Measurements from ENCODE around the gene GULP1. TPM values are rescaled to one million over a fixed set of nuclear protein-coding genes. Genes with fewer than 3 reads are reported as not detected.

The GULP1 gene
- total RNA-seq = 57.2 TPM

DNA sequence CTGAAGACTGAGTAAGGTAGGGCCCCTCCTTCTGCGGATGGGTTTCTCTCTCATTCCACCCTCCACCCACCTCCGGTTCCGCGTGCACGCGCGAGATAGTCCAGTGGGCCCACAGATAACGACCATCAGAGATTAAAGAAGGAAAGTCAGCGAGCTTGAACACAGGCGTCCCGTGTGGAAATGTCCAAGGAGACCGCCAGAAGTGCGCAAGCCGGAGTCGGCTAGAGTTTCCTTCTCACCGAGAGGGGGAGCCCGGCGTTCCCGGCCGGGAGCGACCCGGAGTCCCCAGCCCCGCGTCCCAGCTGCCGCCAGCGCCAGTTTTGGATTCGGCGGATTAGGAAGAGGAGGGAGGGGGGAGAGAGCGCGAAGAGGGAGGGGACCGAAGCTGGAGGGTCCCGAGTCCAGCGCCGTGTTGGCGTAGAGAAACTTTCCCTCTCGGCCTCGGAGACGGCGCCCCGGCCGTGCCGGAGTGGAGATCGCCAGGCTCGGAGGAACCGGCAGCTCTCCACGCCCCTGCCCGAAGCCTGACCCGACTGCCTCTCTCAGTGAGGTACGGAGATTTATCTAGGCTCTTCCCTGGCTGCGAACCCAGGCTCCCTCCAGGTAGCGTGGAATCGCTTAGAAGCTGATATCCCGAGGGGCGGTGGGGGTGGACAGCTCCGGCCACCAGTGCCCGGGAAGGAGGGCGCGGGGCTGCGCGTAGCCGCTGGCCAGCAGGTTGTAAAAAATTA, at the start of gene GULP1:
Gene GULP1, plus strand, starts transcription at position 258 of the 731 bp plus-strand sequence. CDS start 185,829 bp downstream, outside the sequence.
- TF ChIP-seq POLR2A (IDR thresholded peaks at IDR 0.05) = peak in 1 of 2 donors; percentile 2
- TF ChIP-seq, protein P1, sequence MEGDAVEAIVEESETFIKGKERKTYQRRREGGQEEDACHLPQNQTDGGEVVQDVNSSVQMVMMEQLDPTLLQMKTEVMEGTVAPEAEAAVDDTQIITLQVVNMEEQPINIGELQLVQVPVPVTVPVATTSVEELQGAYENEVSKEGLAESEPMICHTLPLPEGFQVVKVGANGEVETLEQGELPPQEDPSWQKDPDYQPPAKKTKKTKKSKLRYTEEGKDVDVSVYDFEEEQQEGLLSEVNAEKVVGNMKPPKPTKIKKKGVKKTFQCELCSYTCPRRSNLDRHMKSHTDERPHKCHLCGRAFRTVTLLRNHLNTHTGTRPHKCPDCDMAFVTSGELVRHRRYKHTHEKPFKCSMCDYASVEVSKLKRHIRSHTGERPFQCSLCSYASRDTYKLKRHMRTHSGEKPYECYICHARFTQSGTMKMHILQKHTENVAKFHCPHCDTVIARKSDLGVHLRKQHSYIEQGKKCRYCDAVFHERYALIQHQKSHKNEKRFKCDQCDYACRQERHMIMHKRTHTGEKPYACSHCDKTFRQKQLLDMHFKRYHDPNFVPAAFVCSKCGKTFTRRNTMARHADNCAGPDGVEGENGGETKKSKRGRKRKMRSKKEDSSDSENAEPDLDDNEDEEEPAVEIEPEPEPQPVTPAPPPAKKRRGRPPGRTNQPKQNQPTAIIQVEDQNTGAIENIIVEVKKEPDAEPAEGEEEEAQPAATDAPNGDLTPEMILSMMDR (IDR thresholded peaks at IDR 0.05) = peak; percentile 18 to 40 (median 22)
- peak in 1 of 2 donors; percentile 64 for TF ChIP-seq POLR2AphosphoS5 (IDR thresholded peaks at IDR 0.05; ENCODE audit: insufficient read depth in 1 of 2, low read depth in 1 of 2)
- no peaks in the 10 kb centered on the region for H3K27me3 ChIP-seq
- DNase-seq (ENCODE audit: extremely low spot score in 2 of 2) = peak in 1 of 2 donors; percentile 89
- H3K4me3 ChIP-seq = peak within 1 kb of the TSS; percentile 65 to 77
- H3K4me1 ChIP-seq = peaks cover 34% of the 10 kb centered on the region
- intact Hi-C loops (cut with DNase I) = no loop called here
- H3K27ac ChIP-seq = peak within 1 kb of the TSS; percentile 98
- no peaks in the 10 kb centered on the region for H3K36me3 ChIP-seq
- H3K9me3 ChIP-seq = no peaks in the 10 kb centered on the region

DNA sequence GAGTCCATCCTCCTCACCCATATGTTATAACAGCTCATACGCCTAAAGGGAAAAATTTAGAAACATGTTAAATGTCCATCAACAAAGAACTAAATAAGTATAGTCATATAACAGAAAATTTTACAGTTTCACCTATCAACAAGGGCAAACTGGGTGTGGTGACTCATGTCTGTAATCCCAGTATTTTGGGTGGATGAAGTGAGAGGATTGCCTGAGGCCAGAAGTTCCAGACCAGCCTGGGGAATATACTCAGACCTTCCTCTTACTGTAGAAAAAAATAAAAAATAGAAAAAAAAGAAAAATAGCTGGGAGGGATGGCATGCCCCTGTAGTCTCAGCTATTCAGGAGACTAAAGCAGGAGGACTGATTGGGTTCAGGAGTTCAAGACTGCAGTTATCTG, 48.3 kb upstream of the GULP1 start:
- Histone ChIP-seq H3K9me3 (no peaks in the 10 kb centered on the region), H3K27me3 (no peaks in the 10 kb centered on the region), H3K4me1 (no peaks in the 10 kb centered on the region), H3K4me3 (no peak overlapping the region), H3K27ac (no peak overlapping the region), H3K36me3 (no peaks in the 10 kb centered on the region)
- intact Hi-C loops (cut with DNase I) = no loop called here
- no peak for DNase-seq (ENCODE audit: extremely low spot score in 2 of 2)
- TF ChIP-seq POLR2A (IDR thresholded peaks at IDR 0.05) = no peak
- TF ChIP-seq POLR2AphosphoS5 (IDR thresholded peaks at IDR 0.05; ENCODE audit: insufficient read depth in 1 of 2, low read depth in 1 of 2) = no peak

DNA sequence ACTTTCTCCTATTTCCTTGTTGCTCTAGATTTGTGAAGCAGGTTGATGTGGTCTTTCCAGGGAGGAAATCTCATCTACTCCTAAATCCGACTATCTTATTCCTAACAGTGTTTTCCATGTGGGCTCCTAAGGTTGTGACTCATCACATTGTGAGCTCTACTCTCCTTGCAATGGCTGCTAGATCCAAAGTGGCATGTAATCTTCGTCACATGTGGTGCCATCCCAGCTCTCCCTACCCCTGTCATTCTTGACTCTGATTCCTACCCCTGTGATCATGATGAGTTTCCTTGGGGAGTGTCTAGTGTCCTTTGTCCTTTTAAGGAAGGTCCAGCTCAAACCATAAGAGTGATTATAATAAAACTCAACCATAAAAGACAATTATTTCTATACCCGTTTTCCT, 47.3 kb upstream of the GULP1 start:
- no peak for DNase-seq (ENCODE audit: extremely low spot score in 2 of 2)
- H3K9me3 ChIP-seq = no peaks in the 10 kb centered on the region
- TF ChIP-seq POLR2AphosphoS5 (IDR thresholded peaks at IDR 0.05; ENCODE audit: insufficient read depth in 1 of 2, low read depth in 1 of 2) = no peak
- no peak for TF ChIP-seq POLR2A (IDR thresholded peaks at IDR 0.05)
- TF ChIP-seq, protein P1 (IDR thresholded peaks at IDR 0.05) = no peak
- no peak overlapping the region for H3K27ac ChIP-seq
- no peaks in the 10 kb centered on the region for H3K27me3 ChIP-seq
- H3K4me1 ChIP-seq = no peaks in the 10 kb centered on the region
- no peaks in the 10 kb centered on the region for H3K36me3 ChIP-seq
- no peak overlapping the region for H3K4me3 ChIP-seq
- intact Hi-C loops (cut with DNase I) = no loop called here

- H3K4me3 ChIP-seq = no peak overlapping the region
- no peak overlapping the region for H3K27ac ChIP-seq
- TF ChIP-seq, protein P1 (IDR thresholded peaks at IDR 0.05) = no peak
- TF ChIP-seq POLR2AphosphoS5 (IDR thresholded peaks at IDR 0.05; ENCODE audit: insufficient read depth in 1 of 2, low read depth in 1 of 2) = no peak
- no peak for TF ChIP-seq POLR2A (IDR thresholded peaks at IDR 0.05)
- H3K36me3 ChIP-seq = no peaks in the 10 kb centered on the region
- no peak for DNase-seq (ENCODE audit: extremely low spot score in 2 of 2)
- H3K4me1 ChIP-seq = no peaks in the 10 kb centered on the region
- intact Hi-C loops (cut with DNase I) = no loop called here
- no peaks in the 10 kb centered on the region for H3K9me3 ChIP-seq
- H3K27me3 ChIP-seq = no peaks in the 10 kb centered on the region
These were observed 46.4 kb upstream of the GULP1 start for GRCh38 chr2:188245230-188245629.

DNA sequence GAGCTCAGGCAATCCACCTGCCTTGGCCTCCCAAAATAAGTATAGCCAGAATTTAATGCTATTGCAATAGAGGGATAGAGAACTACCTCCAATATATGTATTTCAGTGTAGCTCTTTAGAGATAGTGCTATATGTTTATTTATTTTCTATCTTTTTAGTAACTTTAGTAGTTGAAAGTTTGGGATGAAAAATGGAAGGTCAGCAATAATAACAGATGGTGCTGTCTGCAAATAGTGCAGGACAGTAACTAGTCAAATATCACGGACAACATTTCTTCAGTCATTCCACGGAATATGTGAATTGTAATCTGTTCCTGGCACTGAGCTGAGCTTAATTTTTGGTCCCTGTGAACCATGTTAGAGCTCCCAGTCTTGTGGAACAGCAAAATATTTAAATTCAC, 43.2 kb upstream of the GULP1 start:
- peaks cover 4% of the 10 kb centered on the region for H3K9me3 ChIP-seq
- H3K4me3 ChIP-seq = no peak overlapping the region
- intact Hi-C loops (cut with DNase I) = no loop called here
- TF ChIP-seq POLR2A (IDR thresholded peaks at IDR 0.05) (no peak), POLR2AphosphoS5 (IDR thresholded peaks at IDR 0.05; ENCODE audit: insufficient read depth in 1 of 2, low read depth in 1 of 2) (no peak)
- TF ChIP-seq, protein P1 (IDR thresholded peaks at IDR 0.05) = no peak
- H3K27ac ChIP-seq = no peak overlapping the region
- H3K36me3 ChIP-seq = no peaks in the 10 kb centered on the region
- H3K4me1 ChIP-seq = no peaks in the 10 kb centered on the region
- DNase-seq (ENCODE audit: extremely low spot score in 2 of 2) = no peak
- no peaks in the 10 kb centered on the region for H3K27me3 ChIP-seq

All from vagina (tissue), 2 donors.